ENCODE data around the gene ABCC11. TPM values are rescaled to one million over a fixed set of nuclear protein-coding genes. Genes with fewer than 3 reads are reported as not detected.

ABCC11 gene
- total and polyA plus RNA-seq, 2 of the 4 experiments (the other 2 are of a cell fraction): 0.09 to 0.18 TPM

GRCh38 chr16:48291754-48292153 is 44.4 kb upstream of the ABCC11 start:
- POLR2A ChIA-PET (ENCODE audit: unreplicated experiment): no interaction called here
- H2BK15ac ChIP-seq (ENCODE audit: low read depth, low read length): no peak overlapping the region
- H2AK5ac ChIP-seq (ENCODE audit: low read depth, low read length): no peak overlapping the region
- H3K23ac ChIP-seq (ENCODE audit: low read depth, low read length): no peak overlapping the region
- no peak overlapping the region for H3K56ac ChIP-seq (ENCODE audit: extremely low read depth, insufficient read depth, low read length)
- H2BK20ac ChIP-seq (ENCODE audit: low read depth, low read length): no peak overlapping the region
- no peak overlapping the region for H4K5ac ChIP-seq (ENCODE audit: low read depth, low read length)
- peaks cover 26% of the 10 kb centered on the region for H3K36me3 ChIP-seq (ENCODE audit: control insufficient read depth, insufficient read depth, low read length)
- no peak overlapping the region for H3K14ac ChIP-seq (replicated peaks; ENCODE audit: low read depth, low read length)
- peaks cover 8% of the 10 kb centered on the region for H3K9me3 ChIP-seq (ENCODE audit: control insufficient read depth, insufficient read depth, low read length)
- CTCF ChIA-PET: interaction anchor here (0.9 to 1.3 kb wide), 3 partner anchors 9 to 74 kb away, joined by 3 to 5 read pairs (median 3); no protein-coding TSS in a partner anchor
- no peak overlapping the region for H2BK120ac ChIP-seq (ENCODE audit: low read depth, low read length)
- no peak overlapping the region for H2AFZ ChIP-seq (replicated peaks; ENCODE audit: low read length, poor library complexity)
- no peak overlapping the region for H2AK9ac ChIP-seq (replicated peaks; ENCODE audit: low read depth, low read length, poor library complexity)
- no peak overlapping the region for H2BK5ac ChIP-seq (ENCODE audit: low read depth, low read length, poor library complexity, severe bottlenecking)
- H4K8ac ChIP-seq (ENCODE audit: low read depth in 2 of 2, low read length in 2 of 2): no peak overlapping the region; a peak in 1 of 4 replicates
- no peaks in the 10 kb centered on the region for H4K20me1 ChIP-seq (ENCODE audit: insufficient read depth, low read length)
- H3K9ac ChIP-seq (ENCODE audit: low read depth, low read length): no peak overlapping the region
- TF ChIP-seq BHLHE40 (IDR thresholded peaks at IDR 0.05; ENCODE audit: low read depth, low read length) (no peak), RCOR1 (IDR thresholded peaks at IDR 0.05; ENCODE audit: insufficient replicate concordance, low read length) (no peak), SMC3 (IDR thresholded peaks at IDR 0.05; ENCODE audit: low read depth, low read length) (no peak), MXI1 (IDR thresholded peaks at IDR 0.05; ENCODE audit: borderline replicate concordance, low read depth, low read length) (no peak), CHD1 (IDR thresholded peaks at IDR 0.05; ENCODE audit: low read depth, low read length) (no peak), MAZ (IDR thresholded peaks at IDR 0.05; ENCODE audit: borderline replicate concordance, low read depth, low read length) (no peak), USF2 (IDR thresholded peaks at IDR 0.05; ENCODE audit: low read depth, low read length) (no peak), NFE2L2 (IDR thresholded peaks at IDR 0.05; ENCODE audit: low read depth, low read length) (no peak), FOS (IDR thresholded peaks at IDR 0.05; ENCODE audit: low read depth, low read length) (no peak), POLR2A (IDR thresholded peaks at IDR 0.05; ENCODE audit: low read depth, low read length) (no peak), CEBPB (IDR thresholded peaks at IDR 0.05; ENCODE audit: low read depth, low read length) (no peak), RAD21 (IDR thresholded peaks at IDR 0.05; ENCODE audit: low read length) (no peak), CTCF (conservative IDR thresholded peaks at IDR 0.05; ENCODE audit: low read depth, low read length) (no peak), RFX5 (IDR thresholded peaks at IDR 0.05; ENCODE audit: low read depth, low read length) (no peak), MAFK (IDR thresholded peaks at IDR 0.05; ENCODE audit: low read depth, low read length) (no peak), ELK1 (IDR thresholded peaks at IDR 0.05; ENCODE audit: borderline replicate concordance, low read depth, low read length) (no peak)
- intact Hi-C loops (cut with micrococcal nuclease) (no loop called here), in situ Hi-C loops (cut with MboI; ENCODE audit: low sequenced_read_pairs) (no loop called here), dilution Hi-C loops (cut with HindIII; ENCODE audit: low sequenced_read_pairs, unreplicated experiment) (no loop called here)
- 0 out of 2 replicates have a peak, but pooled peaks cover 3% of the 10 kb centered on the region for H3K9me1 ChIP-seq (ENCODE audit: insufficient read depth, low read length)
- no peak overlapping the region for H3K27ac ChIP-seq (ENCODE audit: insufficient read depth, low read length)
- no CpG with 5 or more reads among the region's 4 CpGs for WGBS, 2 experiments (ENCODE audit: extremely low coverage in 2 of 2, insufficient read length in 1 of 2)
- no peak for ATAC-seq (ENCODE audit: low read depth)
- H3K18ac ChIP-seq (ENCODE audit: low read depth, low read length): no peak overlapping the region
- no TSS peak for BruUV-seq (replicated peaks)
- no peak overlapping the region for H3K4ac ChIP-seq (ENCODE audit: low read depth, low read length)
- H4K91ac ChIP-seq (ENCODE audit: insufficient read depth, low read depth, low read length): no peak overlapping the region
- H3K4me3 ChIP-seq (ENCODE audit: insufficient read depth, low read depth, low read length): no peak overlapping the region
- H3K4me1 ChIP-seq (ENCODE audit: control insufficient read depth, insufficient read depth, low read length): peaks cover 1% of the 10 kb centered on the region; the same call in 1 of the 2 replicates
- H3K79me1 ChIP-seq (ENCODE audit: low read depth in 1 of 2, low read length in 2 of 2): peaks cover 32 to 42% of the 10 kb centered on the region in 2 experiments
- DNase-seq: no peak
- no peaks in the 10 kb centered on the region for H3K27me3 ChIP-seq (ENCODE audit: control insufficient read depth, insufficient read depth, low read length)
- H3K4me2 ChIP-seq (ENCODE audit: low read depth, low read length): no peak overlapping the region

Data from IMR-90 (cell line).